H1 (cell line): ENCODE measurements around the gene FARS2. TPM values are rescaled to one million over a fixed set of nuclear protein-coding genes. Genes with fewer than 3 reads are reported as not detected.

Source experiments
- CTCF ChIA-PET: fragments of 300-600 bp; sonication (Branson Sonifier 250); formaldehyde crosslinking; loops from one replicate; lab custom pipeline; 2021; ENCODE audit not compliant: partially characterized antibody; lab: Charles Lee
- POLR2A ChIA-PET: fragments of 300-600 bp; sonication (Branson Sonifier 250); formaldehyde crosslinking; loops from one replicate; lab custom pipeline; 2021; ENCODE audit warnings: inconsistent platforms; ENCODE audit not compliant: partially characterized antibody; lab: Charles Lee
- DNase-seq, 2 experiments: peaks; one replicate each; pipeline versions ENCODE4 v3.0.0 to v3.0.0-alpha.2; 2010 to 2022; ENCODE audit warnings: low spot score in 2 of 2, low read depth in 1 of 2, mixed read lengths in 1 of 2
- FAIRE-seq: peaks from 2 replicates; lab custom pipeline; 2011; peaks lifted over from hg19 to GRCh38; lab: Jason Lieb, UNC
- H2AFZ ChIP-seq: 2 replicates; pipeline ENCODE4 v1.8.1; 2012; ENCODE audit warnings: low read length, inconsistent platforms
- H2AK5ac ChIP-seq: 2 replicates; pipeline ENCODE4 v1.6.1; 2013; ENCODE audit warnings: low read depth, low read length
- H2BK120ac ChIP-seq: replicated peaks from 2 replicates; pipeline ENCODE3; 2013; ENCODE audit warnings: low read depth, low read length, inconsistent platforms
- H2BK12ac ChIP-seq: 2 replicates; pipeline ENCODE4 v1.6.1; 2013; ENCODE audit warnings: low read depth, low read length
- H2BK15ac ChIP-seq: 2 replicates; pipeline ENCODE4 v1.6.1; 2013; ENCODE audit warnings: low read length
- H2BK20ac ChIP-seq: 2 replicates; pipeline ENCODE4 v1.6.1; 2013; ENCODE audit warnings: low read length
- H2BK5ac ChIP-seq: 2 replicates; pipeline ENCODE4 v1.6.1; 2013; ENCODE audit warnings: low read depth, low read length
- H3K14ac ChIP-seq: 2 replicates; pipeline ENCODE4 v1.6.1; 2013; ENCODE audit warnings: inconsistent platforms; ENCODE audit not compliant: insufficient read length
- H3K18ac ChIP-seq: 2 replicates; pipeline ENCODE4 v1.6.1; 2013; ENCODE audit warnings: low read length; ENCODE audit errors: extremely low read depth
- H3K23ac ChIP-seq: 2 replicates; pipeline ENCODE4 v1.6.1; 2013; ENCODE audit warnings: inconsistent platforms; ENCODE audit not compliant: insufficient read length
- H3K23me2 ChIP-seq: 2 replicates; pipeline ENCODE4 v1.6.1; 2013; ENCODE audit warnings: low read depth, low read length
- H3K27ac ChIP-seq: 2 replicates; pipeline ENCODE4 v1.6.1; 2011; ENCODE audit warnings: low read depth, low read length, inconsistent platforms
- H3K27me3 ChIP-seq, 4 experiments: replicated peaks in 1 of 4; 1 replicate in 1 of 4; 2 replicates in 3 of 4; pipeline versions ENCODE4 v1.6.1 to v1.8.1; 2011 to 2013; ENCODE audit warnings: low read length in 3 of 4, mild to moderate bottlenecking in 3 of 4, inconsistent platforms in 2 of 4, mixed read lengths in 2 of 4, moderate library complexity in 1 of 4; ENCODE audit not compliant: control insufficient read depth in 3 of 4, insufficient read depth in 3 of 4; ENCODE audit errors: extremely low read depth in 1 of 4
- H3K36me3 ChIP-seq, 4 experiments: 2 replicates each; pipeline versions ENCODE4 v1.6.1 to v1.8.1; 2011 to 2013; ENCODE audit warnings: mild to moderate bottlenecking in 4 of 4, low read length in 3 of 4, moderate library complexity in 2 of 4, control low read depth in 1 of 4, inconsistent platforms in 1 of 4; ENCODE audit not compliant: insufficient read depth in 4 of 4, control insufficient read depth in 2 of 4
- H3K4ac ChIP-seq: replicated peaks from 2 replicates; pipeline ENCODE3; 2013; ENCODE audit warnings: low read length, low read depth, mixed read lengths, inconsistent platforms; ENCODE audit not compliant: insufficient read length
- H3K4me1 ChIP-seq, 4 experiments: replicated peaks in 1 of 4; 1 replicate in 1 of 4; 2 replicates in 3 of 4; pipeline versions ENCODE4 v1.6.1 to v1.8.1; 2011 to 2013; ENCODE audit warnings: low read length in 3 of 4, inconsistent platforms in 2 of 4, mixed read lengths in 1 of 4; ENCODE audit not compliant: insufficient read depth in 4 of 4, control insufficient read depth in 3 of 4
- H3K4me2 ChIP-seq, 2 experiments: 2 replicates each; pipeline versions ENCODE4 v1.6.1 to v1.8.1; 2011 to 2013; ENCODE audit warnings: low read depth in 2 of 2, low read length in 2 of 2, control low read depth in 1 of 2, inconsistent platforms in 1 of 2, mild to moderate bottlenecking in 1 of 2; ENCODE audit not compliant: insufficient read depth in 1 of 2
- H3K4me3 ChIP-seq, 4 experiments: fragments of 200-600, 300-600 bp in 1 of 4; sonication (generic), shearing (Covaris generic), sonication (Bioruptor Twin) in 1 of 4; 2 replicates each; pipeline versions ENCODE4 v1.5.1 to v1.8.1; 2011 to 2016; ENCODE audit warnings: low read length in 4 of 4, low read depth in 3 of 4, control low read depth in 2 of 4, inconsistent platforms in 2 of 4, mild to moderate bottlenecking in 2 of 4, mixed read lengths in 1 of 4, moderate library complexity in 1 of 4; ENCODE audit not compliant: insufficient read depth in 2 of 4; ENCODE audit errors: extremely low read depth in 1 of 4
- H3K56ac ChIP-seq: replicated peaks from 2 replicates; pipeline ENCODE3; 2013; ENCODE audit warnings: low read depth, mild to moderate bottlenecking, mixed read lengths, low read length, inconsistent platforms; ENCODE audit not compliant: insufficient read length
- H3K79me1 ChIP-seq: 2 replicates; pipeline ENCODE4 v1.6.1; 2013; ENCODE audit warnings: low read depth, low read length, control low read depth
- H3K79me2 ChIP-seq, 2 experiments: 2 replicates each; pipeline versions ENCODE4 v1.6.1 to v1.8.1; 2012 to 2013; ENCODE audit warnings: low read length in 2 of 2, mild to moderate bottlenecking in 2 of 2, inconsistent platforms in 1 of 2; ENCODE audit not compliant: insufficient read depth in 2 of 2, control insufficient read depth in 1 of 2
- H3K9ac ChIP-seq, 4 experiments: replicated peaks in 1 of 4; 1 replicate in 1 of 4; 2 replicates in 3 of 4; pipeline versions ENCODE4 v1.6.1 to v1.8.1; 2011 to 2013; ENCODE audit warnings: low read depth in 3 of 4, low read length in 3 of 4, control low read depth in 2 of 4, mild to moderate bottlenecking in 2 of 4, moderate library complexity in 2 of 4, inconsistent platforms in 1 of 4; ENCODE audit errors: extremely low read depth in 1 of 4
- H3K9me3 ChIP-seq, 2 experiments: 2 replicates each; pipeline versions ENCODE4 v1.6.1 to v1.8.1; 2012 to 2013; ENCODE audit warnings: mild to moderate bottlenecking in 2 of 2, moderate library complexity in 2 of 2, control low read depth in 1 of 2, inconsistent platforms in 1 of 2, low read depth in 1 of 2, low read length in 1 of 2, mixed read lengths in 1 of 2; ENCODE audit not compliant: insufficient read depth in 2 of 2
- H4K20me1 ChIP-seq, 2 experiments: replicated peaks in 1 of 2; 2 replicates each; pipeline versions ENCODE3 to v1.8.1; 2011 to 2013; ENCODE audit warnings: inconsistent platforms in 2 of 2, low read length in 2 of 2, mild to moderate bottlenecking in 1 of 2; ENCODE audit not compliant: insufficient read depth in 2 of 2, control insufficient read depth in 1 of 2
- H4K5ac ChIP-seq: 2 replicates; pipeline ENCODE4 v1.6.1; 2013; ENCODE audit warnings: low read length, low read depth, mixed read lengths, inconsistent platforms; ENCODE audit not compliant: insufficient read length
- H4K8ac ChIP-seq: 2 replicates; pipeline ENCODE4 v1.8.0; 2013; ENCODE audit warnings: mild to moderate bottlenecking, moderate library complexity, low read length, inconsistent platforms; ENCODE audit not compliant: insufficient read depth; ENCODE audit errors: extremely low read depth
- H4K91ac ChIP-seq: replicated peaks from 2 replicates; pipeline ENCODE3; 2013; ENCODE audit warnings: low read length, mixed read lengths, inconsistent platforms; ENCODE audit not compliant: insufficient read length
- ASH2L ChIP-seq: fragments of 200-600, 300-600 bp; sonication (generic); IDR thresholded peaks from one replicate; pipeline ENCODE4 v1.7.1; 2017; ENCODE audit warnings: low read length
- FOSL1 ChIP-seq: IDR thresholded peaks from 2 replicates; pipeline ENCODE4 v1.6.1; 2011; ENCODE audit warnings: mild to moderate bottlenecking, low read depth, low read length, moderate library complexity; ENCODE audit not compliant: insufficient read depth
- JUN ChIP-seq: IDR thresholded peaks from 2 replicates; pipeline ENCODE4 v1.6.1; 2011; ENCODE audit warnings: low read depth, mild to moderate bottlenecking, improper control_type of control experiment, low read length
- JUND ChIP-seq: IDR thresholded peaks from 2 replicates; pipeline ENCODE4 v1.6.1; 2011; ENCODE audit warnings: mild to moderate bottlenecking, improper control_type of control experiment, low read length
- KDM1A ChIP-seq: fragments of 200-600, 300-600 bp; sonication (generic); IDR thresholded peaks from 2 replicates; pipeline ENCODE4 v1.7.1; 2016; ENCODE audit warnings: mild to moderate bottlenecking, low read length, borderline replicate concordance
- KDM4A ChIP-seq: IDR thresholded peaks from one replicate; pipeline ENCODE4 v1.7.1; 2012; ENCODE audit warnings: low read depth, mild to moderate bottlenecking, moderate library complexity, low read length, inconsistent platforms; ENCODE audit not compliant: severe bottlenecking
- MAFK ChIP-seq: IDR thresholded peaks from 2 replicates; pipeline ENCODE4 v1.6.1; 2012; ENCODE audit warnings: low read depth, mild to moderate bottlenecking, improper control_type of control experiment, low read length
- POLR2A ChIP-seq, 2 experiments: IDR thresholded peaks; 1 replicate in 1 of 2; 2 replicates in 1 of 2; pipeline ENCODE4 v1.6.1; 2011; ENCODE audit warnings: low read depth in 2 of 2, low read length in 2 of 2, mild to moderate bottlenecking in 2 of 2; ENCODE audit errors: control extremely low read depth in 1 of 2
- POLR2AphosphoS5 ChIP-seq: IDR thresholded peaks from 2 replicates; pipeline ENCODE4 v1.6.1; 2011; ENCODE audit warnings: low read depth, low read length
- POU5F1 ChIP-seq: IDR thresholded peaks from 2 replicates; pipeline ENCODE4 v1.6.1; 2011; ENCODE audit warnings: low read depth, mild to moderate bottlenecking, low read length, moderate library complexity
- RFX5 ChIP-seq: IDR thresholded peaks from 2 replicates; pipeline ENCODE4 v1.6.1; 2011; ENCODE audit warnings: low read depth, low read length, improper control_type of control experiment, borderline replicate concordance
- RNF2 ChIP-seq: fragments of 200-900, 300-1000 bp; sonication (generic); IDR thresholded peaks from 2 replicates; pipeline ENCODE4 v1.7.1; 2016; ENCODE audit warnings: borderline replicate concordance, low read depth, mild to moderate bottlenecking, antibody characterized with exemption, low read length; ENCODE audit not compliant: poor library complexity, severe bottlenecking; ENCODE audit errors: missing control alignments
- SAP30 ChIP-seq: fragments of 300-600 bp; sonication (generic); IDR thresholded peaks from 2 replicates; pipeline ENCODE4 v1.7.1; 2012; ENCODE audit warnings: low read length, moderate library complexity, mild to moderate bottlenecking, inconsistent platforms; ENCODE audit not compliant: insufficient read depth, insufficient replicate concordance
- SP4 ChIP-seq: IDR thresholded peaks from 2 replicates; pipeline ENCODE4 v1.6.1; 2012; ENCODE audit warnings: low read length, inconsistent platforms
- TEAD4 ChIP-seq: IDR thresholded peaks from 2 replicates; pipeline ENCODE4 v1.6.1; 2012; ENCODE audit warnings: low read depth, low read length, inconsistent platforms, mixed read lengths
- WGBS, 2 experiments: shearing (Covaris generic) in 1 of 2; methylation state at CpG; one replicate each; pipeline versions ENCODE4 v1.1.6 to v1.1.7; 2013 to 2015; ENCODE audit warnings: low lambda C conversion rate in 2 of 2, mixed read lengths in 2 of 2, inconsistent platforms in 1 of 2, low coverage in 1 of 2, missing lambda C conversion rate in 1 of 2; ENCODE audit not compliant: insufficient replicate concordance in 2 of 2, insufficient coverage in 1 of 2, insufficient read length in 1 of 2; ENCODE audit errors: extremely low coverage in 1 of 2, missing lambda C conversion rate in 1 of 2; 5-methylcytosine and 5-hydroxymethylcytosine counted together
- polyA plus RNA-seq, 7 experiments: library from polyadenylated mRNA; depleted of rRNA in 3 of 7; stranded (reverse) in 5 of 7; unstranded in 2 of 7; fragments of >200 nt in 5 of 7; fragments of 200-250 nt in 2 of 7; gene quantifications; 1 replicate in 5 of 7; 2 replicates in 1 of 7; 4 replicates in 1 of 7; pipeline versions ENCODE4 v1.2.1 to v1.2.3, GENCODE V29; 2011 to 2013; ENCODE audit warnings: missing spikeins in 2 of 7, mixed read lengths in 2 of 7
- total RNA-seq: library from RNA; stranded (reverse); fragmentation: NEBNext Ultra II Directional; extraction: Animal tissue kit (Norgen Biotek cat#: 25700); gene quantifications from 2 replicates; pipeline ENCODE4 v1.2.1, GENCODE V29; 2021

FARS2 gene
- total and polyA plus RNA-seq, 2 of the 8 experiments (the other 6 are each of a cell fraction or from before 2014, with no cell fraction given): 11.7 to 14.4 TPM

DNA sequence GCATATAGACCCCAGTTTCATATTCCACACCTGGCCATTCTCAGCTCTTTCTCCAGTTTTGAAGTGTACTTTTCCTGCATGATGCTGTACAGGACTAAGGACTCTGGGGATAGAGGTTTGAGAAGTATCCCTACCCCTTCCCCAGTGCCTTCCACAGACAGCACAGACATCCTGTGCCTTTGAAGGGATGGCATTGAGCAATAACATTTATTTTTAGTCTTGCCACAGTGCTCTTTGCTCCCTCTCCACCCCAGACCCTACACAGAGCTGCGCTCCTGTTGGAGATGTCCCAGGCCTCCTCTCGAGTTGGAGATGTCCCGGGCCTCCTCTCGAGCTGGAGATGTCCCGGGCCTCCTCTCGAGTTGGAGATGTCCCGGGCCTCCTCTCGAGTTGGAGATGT is 275.8 kb downstream of the FARS2 start:
- no peak overlapping the region for H3K4me2 ChIP-seq
- H2BK120ac ChIP-seq: no peak overlapping the region
- DNase-seq (no peak), FAIRE-seq (no peak)
- H2AK5ac ChIP-seq: no peak overlapping the region
- no peak overlapping the region for H3K23ac ChIP-seq
- no peak overlapping the region for H3K27ac ChIP-seq
- no peak overlapping the region for H4K8ac ChIP-seq
- H3K27me3 ChIP-seq: no peaks in the 10 kb centered on the region
- H4K91ac ChIP-seq: no peak overlapping the region
- no peak overlapping the region for H3K9ac ChIP-seq
- no peak overlapping the region for H2BK15ac ChIP-seq
- no peak overlapping the region for H3K4ac ChIP-seq
- no peaks in the 10 kb centered on the region for H3K79me2 ChIP-seq
- H2BK5ac ChIP-seq: no peak overlapping the region
- H2BK20ac ChIP-seq: no peak overlapping the region
- H3K14ac ChIP-seq: no peak overlapping the region
- POLR2A ChIA-PET: no interaction called here
- H4K5ac ChIP-seq: no peak overlapping the region
- H4K20me1 ChIP-seq: no peaks in the 10 kb centered on the region
- no peak overlapping the region for H3K56ac ChIP-seq
- H3K79me1 ChIP-seq: no peaks in the 10 kb centered on the region
- CTCF ChIA-PET: interaction anchor here (1.3 kb wide), 1 partner anchor 115 kb away, joined by 4 read pairs; no protein-coding TSS in a partner anchor
- H2AFZ ChIP-seq: no peak overlapping the region
- H3K18ac ChIP-seq: no peak overlapping the region
- H2BK12ac ChIP-seq: no peak overlapping the region
- H3K4me3 ChIP-seq: no peak overlapping the region
- H3K4me1 ChIP-seq: no peaks in the 10 kb centered on the region
- H3K23me2 ChIP-seq: no peaks in the 10 kb centered on the region
- no peaks in the 10 kb centered on the region for H3K9me3 ChIP-seq
- no peaks in the 10 kb centered on the region for H3K36me3 ChIP-seq
- WGBS, 2 experiments: 94% methylated on average over 8 of the region's 8 CpGs; no CpG with 5 or more reads in 1 of the 2 experiments
- no peak for TF ChIP-seq RFX5
- no peak for TF ChIP-seq TEAD4
- no peak for TF ChIP-seq KDM4A
- no peak for TF ChIP-seq ASH2L
- no peak for TF ChIP-seq MAFK
- TF ChIP-seq POLR2A (IDR thresholded peaks at IDR 0.05; ENCODE audit: control extremely low read depth in 1 of 2, low read depth in 2 of 2, low read length in 2 of 2): no peak
- no peak for TF ChIP-seq POLR2AphosphoS5
- TF ChIP-seq RNF2: no peak
- no peak for TF ChIP-seq POU5F1
- TF ChIP-seq JUN: no peak
- no peak for TF ChIP-seq KDM1A
- TF ChIP-seq SAP30: no peak
- no peak for TF ChIP-seq SP4
- TF ChIP-seq FOSL1: no peak
- TF ChIP-seq JUND: no peak
